Keratinocyte (primary cell): ENCODE data around the gene EMB.

Experiments
- CTCF ChIP-seq, 3 experiments: IDR thresholded peaks in 1 of 3; conservative IDR thresholded peaks in 1 of 3; optimal IDR thresholded peaks in 1 of 3; 2 replicates in 2 of 3; 3 replicates in 1 of 3; pipeline versions ENCODE3 to v1.5.1; 2011; ENCODE audit warnings: low read length in 3 of 3, mild to moderate bottlenecking in 3 of 3, moderate library complexity in 2 of 3, control low read depth in 1 of 3, inconsistent platforms in 1 of 3; ENCODE audit not compliant: insufficient read depth in 2 of 3; ENCODE audit errors: extremely low read depth in 1 of 3
- EZH2 ChIP-seq: IDR thresholded peaks from one replicate; pipeline ENCODE4 v1.6.1; 2012; ENCODE audit warnings: inconsistent platforms, mild to moderate bottlenecking, low read length, moderate library complexity

GRCh38 chr5:50415912-50416311 lies 25.2 kb downstream of the EMB start:
- TF ChIP-seq CTCF (optimal IDR thresholded peaks at IDR 0.05 in 1 of 3, IDR thresholded peaks at IDR 0.05 in 1 of 3, conservative IDR thresholded peaks at IDR 0.05 in 1 of 3; ENCODE audit: extremely low read depth in 1 of 3, insufficient read depth in 2 of 3, low read length in 3 of 3) (no peak), EZH2 (no peak)
